Measurements from ENCODE around the gene MEA1. TPM values are rescaled to one million over a fixed set of nuclear protein-coding genes. Genes with fewer than 3 reads are reported as not detected.

MEA1 gene
- total RNA-seq, 2 experiments from 2014 or later: 105 to 109 TPM

GRCh38 chr6:42987533-42988451 lies 26.0 kb downstream of the MEA1 start:
- ChIA-PET CTCF (interaction anchor here (1.5 kb wide), 1 partner anchor 242 kb away, joined by 5 read pairs; the partner anchor contains the start of gene DNPH1), POLR2A (interaction anchor here (1.1 kb wide), 1 partner anchor 8 kb away, joined by 3 read pairs; the partner anchor contains the start of gene PEX6)

- ChIA-PET CTCF (interaction anchor here (1.4 kb wide), 1 partner anchor 70 kb away, joined by 3 read pairs; no protein-coding TSS in a partner anchor), POLR2A (interaction anchor here (1.0 to 2.3 kb wide), 4 partner anchors 10 to 94 kb away, joined by 3 to 14 read pairs (median 8); partner anchors contain the start of genes CNPY3, KLHDC3 and MEA1)
Measured at GRCh38 chr6:42984924-42985475, 28.7 kb downstream of the MEA1 start.

GRCh38 chr6:42984001-42984923 lies 29.5 kb downstream of the MEA1 start, which contains the start of gene PPP2R5D:
Gene PPP2R5D (plus strand): TSS chr6:42984570. CDS start chr6:42984678, 108 bp downstream.
- CTCF ChIA-PET: interaction anchor here (0.6 to 1.4 kb wide), 4 partner anchors 32 to 497 kb away, joined by 3 to 5 read pairs (median 3); no protein-coding TSS in a partner anchor

GRCh38 chr6:42981836-42982235 lies 31.9 kb downstream of the MEA1 start:
- CTCF ChIA-PET: interaction anchor here (0.6 to 0.7 kb wide), 2 partner anchors 51 to 325 kb away, joined by 4 to 6 read pairs; no protein-coding TSS in a partner anchor
- POLR2A ChIA-PET: interaction anchor here (0.7 kb wide), 1 partner anchor 22 kb away, joined by 3 read pairs; no protein-coding TSS in a partner anchor

More at GRCh38 chr6:42984001-42984923, 29.5 kb downstream of the MEA1 start, which contains the start of gene PPP2R5D:
- POLR2A ChIA-PET: interaction anchor here (0.6 to 2.3 kb wide), 11 partner anchors 9 to 198 kb away, joined by 3 to 14 read pairs (median 4); partner anchors contain the start of genes CNPY3, CUL9, KLC4 and KLHDC3

GRCh38 chr6:42979523-42980177 lies 34.1 kb downstream of the MEA1 start:
- ChIA-PET POLR2A (interaction anchor here (0.5 to 1.9 kb wide), 7 partner anchors 8 to 79 kb away, joined by 3 to 14 read pairs (median 5); partner anchors contain the start of genes CNPY3, CUL7, KLC4 and KLHDC3), CTCF (interaction anchor here (1.3 kb wide), 1 partner anchor 164 kb away, joined by 4 read pairs; no protein-coding TSS in a partner anchor)

- POLR2A ChIA-PET: interaction anchor here (0.5 to 1.9 kb wide), 8 partner anchors 9 to 192 kb away, joined by 3 to 14 read pairs (median 5); partner anchors contain the start of genes CNPY3, CUL7, KLC4 and KLHDC3
- CTCF ChIA-PET: interaction anchor here (1.3 kb wide), 1 partner anchor 165 kb away, joined by 4 read pairs; no protein-coding TSS in a partner anchor
Measured at GRCh38 chr6:42978839-42979522, 34.8 kb downstream of the MEA1 start, which contains the start of gene PEX6. Gene PEX6 (minus strand): TSS chr6:42979181. CDS start chr6:42979150, 31 bp downstream.

GRCh38 chr6:42978487-42978838 lies 35.3 kb downstream of the MEA1 start:
- CTCF ChIA-PET: interaction anchor here (0.5 to 1.3 kb wide), 2 partner anchors 165 to 339 kb away, joined by 3 to 4 read pairs; no protein-coding TSS in a partner anchor

GRCh38 chr6:42974919-42975505 lies 38.7 kb downstream of the MEA1 start:
- CTCF ChIA-PET: no interaction called here
- POLR2A ChIA-PET: interaction anchor here (0.5 to 1.2 kb wide), 4 partner anchors 9 to 248 kb away, joined by 3 to 5 read pairs (median 4); partner anchors contain the start of genes CNPY3 and PPP2R5D

More at GRCh38 chr6:42978487-42978838, 35.3 kb downstream of the MEA1 start:
- POLR2A ChIA-PET: interaction anchor here (1.0 to 1.9 kb wide), 5 partner anchors 36 to 192 kb away, joined by 3 to 14 read pairs (median 10); partner anchors contain the start of genes CNPY3, KLC4, KLHDC3 and MEA1

- ChIA-PET CTCF (interaction anchor here (0.7 to 1.5 kb wide), 2 partner anchors 53 to 170 kb away, joined by 3 to 4 read pairs; no protein-coding TSS in a partner anchor), POLR2A (interaction anchor here (0.5 to 1.0 kb wide), 2 partner anchors 10 to 101 kb away, joined by 4 to 6 read pairs; partner anchors contain the start of gene PPP2R5D)
Measured at GRCh38 chr6:42973926-42974325, 39.8 kb downstream of the MEA1 start.

- ChIA-PET CTCF (interaction anchor here (0.7 to 1.2 kb wide), 2 partner anchors 38 to 172 kb away, joined by 3 to 4 read pairs; no protein-coding TSS in a partner anchor), POLR2A (interaction anchor here (1.1 kb wide), 1 partner anchor 10 kb away, joined by 3 read pairs; no protein-coding TSS in a partner anchor)
Measured at GRCh38 chr6:42971746-42972327, 41.9 kb downstream of the MEA1 start.

- CTCF ChIA-PET: interaction anchor here (1.0 to 1.2 kb wide), 2 partner anchors 172 to 173 kb away, joined by 3 to 4 read pairs; no protein-coding TSS in a partner anchor
- POLR2A ChIA-PET: interaction anchor here (1.1 kb wide), 1 partner anchor 9 kb away, joined by 3 read pairs; no protein-coding TSS in a partner anchor
Measured at GRCh38 chr6:42970871-42971612, 42.7 kb downstream of the MEA1 start.

- CTCF ChIA-PET: no interaction called here
- POLR2A ChIA-PET: no interaction called here
Measured at GRCh38 chr6:42969934-42970333, 43.8 kb downstream of the MEA1 start.

- ChIA-PET POLR2A (no interaction called here), CTCF (no interaction called here)
Measured at GRCh38 chr6:42969431-42969830, 44.3 kb downstream of the MEA1 start.

- ChIA-PET POLR2A (no interaction called here), CTCF (no interaction called here)
Measured at GRCh38 chr6:42968783-42969182, 45.0 kb downstream of the MEA1 start.

GRCh38 chr6:42968126-42968701 lies 45.5 kb downstream of the MEA1 start:
- ChIA-PET CTCF (no interaction called here), POLR2A (no interaction called here)
